ENCODE results near the gene AKAP8L.
"Not testable (repeated sequence)": the region's sequence is repeated elsewhere in the genome, so short reads cannot be mapped to it uniquely, and the experiment has no call there.

AKAP8L gene

GRCh38 chr19:15358918-15359317 lies 59.9 kb downstream of the AKAP8L start:
- no peak for TF ChIP-seq CTCF (IDR thresholded peaks at IDR 0.05; ENCODE audit: insufficient read depth, low read length, poor library complexity, severe bottlenecking)
- no peaks in the 10 kb centered on the region for H3K27me3 ChIP-seq (replicated peaks; ENCODE audit: control insufficient read depth, insufficient read depth, low read length)
- no peak for DNase-seq (ENCODE audit: extremely low read depth, insufficient read length)
- no peak overlapping the region for H3K4me3 ChIP-seq (replicated peaks; ENCODE audit: low read depth, low read length)
- peaks cover 35% of the 10 kb centered on the region for H3K36me3 ChIP-seq (ENCODE audit: control insufficient read depth, insufficient read depth, low read length)

- peaks cover 35% of the 10 kb centered on the region for H3K36me3 ChIP-seq (ENCODE audit: control insufficient read depth, insufficient read depth, low read length)
- no peak for DNase-seq (ENCODE audit: extremely low read depth, insufficient read length)
- no peak for TF ChIP-seq CTCF (IDR thresholded peaks at IDR 0.05; ENCODE audit: insufficient read depth, low read length, poor library complexity, severe bottlenecking)
Observed at GRCh38 chr19:15357906-15358305, 60.9 kb downstream of the AKAP8L start.

GRCh38 chr19:15354566-15355296 lies 64.1 kb downstream of the AKAP8L start:
- no peaks in the 10 kb centered on the region for H3K27me3 ChIP-seq (replicated peaks; ENCODE audit: control insufficient read depth, insufficient read depth, low read length)
- TF ChIP-seq CTCF (IDR thresholded peaks at IDR 0.05; ENCODE audit: insufficient read depth, low read length, poor library complexity, severe bottlenecking): no peak
- peaks cover 23% of the 10 kb centered on the region for H3K36me3 ChIP-seq (ENCODE audit: control insufficient read depth, insufficient read depth, low read length)
- no peak for DNase-seq (ENCODE audit: extremely low read depth, insufficient read length)
- H3K4me3 ChIP-seq (replicated peaks; ENCODE audit: low read depth, low read length): no peak overlapping the region

More at GRCh38 chr19:15357906-15358305, 60.9 kb downstream of the AKAP8L start:
- Histone ChIP-seq H3K27me3 (replicated peaks; ENCODE audit: control insufficient read depth, insufficient read depth, low read length) (no peaks in the 10 kb centered on the region), H3K4me3 (replicated peaks; ENCODE audit: low read depth, low read length) (no peak overlapping the region)

- no peak overlapping the region for H3K4me3 ChIP-seq (replicated peaks; ENCODE audit: low read depth, low read length)
- no peak for DNase-seq (ENCODE audit: extremely low read depth, insufficient read length)
- TF ChIP-seq CTCF (IDR thresholded peaks at IDR 0.05; ENCODE audit: insufficient read depth, low read length, poor library complexity, severe bottlenecking): no peak
- H3K36me3 ChIP-seq (ENCODE audit: control insufficient read depth, insufficient read depth, low read length): peaks cover 19% of the 10 kb centered on the region
- no peaks in the 10 kb centered on the region for H3K27me3 ChIP-seq (replicated peaks; ENCODE audit: control insufficient read depth, insufficient read depth, low read length)
Observed at GRCh38 chr19:15353908-15354307, 64.9 kb downstream of the AKAP8L start.

GRCh38 chr19:15352535-15352934 lies 66.3 kb downstream of the AKAP8L start:
- DNase-seq (ENCODE audit: extremely low read depth, insufficient read length); H3K27me3 ChIP-seq (replicated peaks; ENCODE audit: control insufficient read depth, insufficient read depth, low read length); H3K4me3 ChIP-seq (replicated peaks; ENCODE audit: low read depth, low read length): not testable (repeated sequence)
- H3K36me3 ChIP-seq (ENCODE audit: control insufficient read depth, insufficient read depth, low read length): peaks cover 10% of the 10 kb centered on the region

GRCh38 chr19:15341328-15341727 lies 77.5 kb downstream of the AKAP8L start:
- not testable (repeated sequence) for DNase-seq (ENCODE audit: extremely low read depth, insufficient read length); H3K27me3 ChIP-seq (replicated peaks; ENCODE audit: control insufficient read depth, insufficient read depth, low read length); H3K36me3 ChIP-seq (ENCODE audit: control insufficient read depth, insufficient read depth, low read length); H3K4me3 ChIP-seq (replicated peaks; ENCODE audit: low read depth, low read length)

GRCh38 chr19:15340086-15340485 lies 78.7 kb downstream of the AKAP8L start:
- Histone ChIP-seq H3K27me3 (replicated peaks; ENCODE audit: control insufficient read depth, insufficient read depth, low read length) (no peaks in the 10 kb centered on the region), H3K36me3 (ENCODE audit: control insufficient read depth, insufficient read depth, low read length) (peaks cover 1% of the 10 kb centered on the region; the same call in 1 of the 2 replicates), H3K4me3 (replicated peaks; ENCODE audit: low read depth, low read length) (no peak overlapping the region)
- TF ChIP-seq CTCF (IDR thresholded peaks at IDR 0.05; ENCODE audit: insufficient read depth, low read length, poor library complexity, severe bottlenecking): no peak
- DNase-seq (ENCODE audit: extremely low read depth, insufficient read length): no peak

Data from GM06990 (cell line).